Activated gamma-delta T cell treated with Interleukin-2 at 50 U/mL for 16 hours (primary cell): ENCODE measurements around the gene ARID1B.

Experiments
- DNase-seq: peaks from one replicate; pipeline ENCODE4 v3.0.0-alpha.2; 2020

ARID1B gene

GRCh38 chr6:157203312-157203744 lies 426.1 kb downstream of the ARID1B start:
- no peak for DNase-seq

GRCh38 chr6:157203764-157204163 lies 426.6 kb downstream of the ARID1B start:
- no peak for DNase-seq

GRCh38 chr6:157205473-157206358 lies 428.5 kb downstream of the ARID1B start:
- no peak for DNase-seq

DNA sequence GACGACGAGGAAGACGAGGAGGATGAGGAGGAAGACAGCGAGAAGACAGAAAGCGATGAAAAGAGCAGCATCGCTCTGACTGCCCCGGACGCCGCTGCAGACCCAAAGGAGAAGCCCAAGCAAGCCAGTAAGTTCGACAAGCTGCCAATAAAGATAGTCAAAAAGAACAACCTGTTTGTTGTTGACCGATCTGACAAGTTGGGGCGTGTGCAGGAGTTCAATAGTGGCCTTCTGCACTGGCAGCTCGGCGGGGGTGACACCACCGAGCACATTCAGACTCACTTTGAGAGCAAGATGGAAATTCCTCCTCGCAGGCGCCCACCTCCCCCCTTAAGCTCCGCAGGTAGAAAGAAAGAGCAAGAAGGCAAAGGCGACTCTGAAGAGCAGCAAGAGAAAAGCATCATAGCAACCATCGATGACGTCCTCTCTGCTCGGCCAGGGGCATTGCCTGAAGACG lies 429.2 kb downstream of the ARID1B start:
- DNase-seq = no peak

DNA sequence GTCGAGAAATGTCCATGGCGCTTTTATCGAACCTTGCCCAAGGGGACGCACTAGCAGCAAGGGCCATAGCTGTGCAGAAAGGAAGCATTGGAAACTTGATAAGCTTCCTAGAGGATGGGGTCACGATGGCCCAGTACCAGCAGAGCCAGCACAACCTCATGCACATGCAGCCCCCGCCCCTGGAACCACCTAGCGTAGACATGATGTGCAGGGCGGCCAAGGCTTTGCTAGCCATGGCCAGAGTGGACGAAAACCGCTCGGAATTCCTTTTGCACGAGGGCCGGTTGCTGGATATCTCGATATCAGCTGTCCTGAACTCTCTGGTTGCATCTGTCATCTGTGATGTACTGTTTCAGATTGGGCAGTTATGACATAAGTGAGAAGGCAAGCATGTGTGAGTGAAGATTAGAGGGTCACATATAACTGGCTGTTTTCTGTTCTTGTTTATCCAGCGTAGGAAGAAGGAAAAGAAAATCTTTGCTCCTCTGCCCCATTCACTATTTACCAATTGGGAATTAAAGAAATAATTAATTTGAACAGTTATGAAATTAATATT lies 430.4 kb downstream of the ARID1B start:
- DNase-seq = no peak

DNA sequence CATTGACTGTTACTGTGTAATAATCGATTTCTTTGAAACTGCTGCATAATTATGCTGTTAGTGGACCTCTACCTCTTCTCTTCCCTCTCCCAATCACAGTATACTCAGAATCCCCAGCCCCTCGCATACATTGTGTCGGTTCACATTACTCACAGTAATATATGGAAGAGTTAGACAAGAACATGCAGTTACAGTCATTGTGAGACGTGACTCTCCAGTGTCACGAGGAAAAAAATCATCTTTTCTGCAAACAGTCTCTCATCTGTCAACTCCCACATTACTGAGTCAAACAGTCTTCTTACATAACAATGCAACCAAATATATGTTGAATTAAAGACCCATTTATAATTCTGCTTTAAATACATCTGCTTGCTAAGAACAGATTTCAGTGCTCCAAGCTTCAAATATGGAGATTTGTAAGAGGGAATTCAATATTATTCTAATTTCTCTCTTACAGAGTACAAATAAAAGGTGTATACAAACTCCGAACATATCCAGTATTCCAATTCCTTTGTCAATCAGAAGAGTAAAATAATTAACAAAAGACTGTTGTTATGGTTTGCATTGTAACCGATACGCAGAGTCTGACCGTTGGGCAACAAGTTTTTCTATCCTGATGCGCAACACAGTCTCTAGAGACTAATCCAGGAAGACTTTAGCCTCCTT lies 432.8 kb downstream of the ARID1B start:
- no peak for DNase-seq

- no peak for DNase-seq
These were observed 433.8 kb downstream of the ARID1B start for GRCh38 chr6:157210954-157211353.

GRCh38 chr6:157211603-157212455 lies 434.7 kb downstream of the ARID1B start:
- no peak for DNase-seq

- DNase-seq = no peak
These were observed 436.2 kb downstream of the ARID1B start for GRCh38 chr6:157213426-157213825.

DNA sequence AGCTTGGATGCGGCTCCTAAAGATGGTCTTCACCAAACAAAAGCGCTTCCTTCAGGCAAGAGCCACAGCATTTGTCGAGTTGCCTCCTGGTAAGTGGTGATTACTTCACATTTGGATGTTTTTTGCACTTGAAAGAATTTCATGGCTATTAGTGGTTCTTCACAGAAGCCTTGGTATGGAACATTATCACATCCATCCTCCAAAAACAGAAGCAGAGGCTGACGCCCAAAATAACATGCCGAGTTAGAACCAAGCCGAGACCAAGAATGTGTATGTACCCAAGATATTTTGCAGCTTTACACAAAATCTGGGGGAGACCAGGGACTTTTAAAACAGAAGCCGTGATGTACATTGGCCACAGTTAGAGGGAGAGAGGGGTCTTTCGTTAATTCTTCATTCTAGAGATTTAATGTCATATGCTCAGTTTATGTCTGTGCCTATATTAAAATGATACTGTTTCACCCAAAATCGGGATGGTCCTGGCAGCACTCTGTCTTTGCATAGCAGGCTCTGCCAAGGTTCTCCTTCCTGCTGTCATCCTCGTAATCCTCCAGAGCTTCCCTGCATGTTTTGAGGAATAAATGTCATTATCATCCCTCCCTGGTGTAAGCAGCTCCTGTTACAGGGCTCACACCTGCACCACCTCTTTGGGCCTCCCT lies 436.9 kb downstream of the ARID1B start:
- DNase-seq = no peak

DNA sequence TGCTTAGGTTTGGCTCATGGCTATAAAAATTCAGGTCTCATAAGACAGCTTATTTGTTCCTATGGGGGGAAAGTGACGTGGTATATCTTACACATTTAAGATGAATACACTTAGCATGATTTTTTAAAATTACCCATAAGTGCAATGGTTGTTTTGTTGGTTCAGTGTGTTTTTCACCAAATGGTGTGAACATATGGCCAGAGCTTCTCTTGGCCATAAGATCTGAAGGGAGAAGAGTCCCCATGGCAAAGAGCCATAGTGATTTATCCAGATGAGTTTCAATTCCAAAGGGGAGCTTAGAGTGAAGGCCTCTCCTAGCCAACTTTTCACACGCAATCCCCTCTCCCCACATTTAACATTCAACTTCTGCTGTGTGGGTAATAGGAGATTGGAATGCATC lies 438.5 kb downstream of the ARID1B start:
- no peak for DNase-seq

GRCh38 chr6:157216570-157216969 lies 439.4 kb downstream of the ARID1B start:
- DNase-seq = no peak

DNA sequence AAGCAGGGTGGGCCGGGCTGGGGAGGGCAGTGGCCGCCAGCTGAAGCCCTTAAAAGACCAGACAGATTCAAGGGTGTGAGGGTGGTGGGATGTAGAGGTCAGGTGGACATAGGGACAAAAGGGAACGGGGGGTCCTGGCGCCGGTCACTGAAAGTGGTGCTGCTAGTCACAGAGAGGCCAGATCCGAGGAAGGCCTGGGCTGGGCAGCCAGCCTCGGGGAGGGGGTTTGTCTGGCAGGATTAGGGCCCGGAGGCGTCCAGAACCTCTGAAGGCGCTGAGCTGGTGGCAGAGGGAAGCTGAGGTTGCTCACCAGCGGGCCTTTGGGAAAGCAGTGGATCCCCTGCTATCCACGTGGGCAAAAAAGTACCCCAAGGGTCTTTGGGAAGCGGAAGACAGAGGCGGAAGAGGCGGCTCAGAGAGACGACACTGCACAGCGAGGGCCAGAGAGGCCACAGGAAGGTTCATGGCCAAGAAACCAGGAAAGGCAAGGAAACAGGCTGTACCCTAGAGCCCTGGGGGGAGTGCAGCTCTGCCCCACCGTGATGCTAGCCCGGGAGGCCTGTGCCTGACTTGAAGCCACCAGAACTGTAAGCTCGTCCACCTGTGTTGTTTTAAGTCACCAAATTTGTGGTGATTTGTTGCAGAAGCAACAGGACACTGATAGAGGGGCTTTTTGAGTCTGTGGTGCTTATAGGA lies 440.2 kb downstream of the ARID1B start:
- DNase-seq = no peak

GRCh38 chr6:157217894-157218370 lies 440.8 kb downstream of the ARID1B start:
- DNase-seq = no peak

DNA sequence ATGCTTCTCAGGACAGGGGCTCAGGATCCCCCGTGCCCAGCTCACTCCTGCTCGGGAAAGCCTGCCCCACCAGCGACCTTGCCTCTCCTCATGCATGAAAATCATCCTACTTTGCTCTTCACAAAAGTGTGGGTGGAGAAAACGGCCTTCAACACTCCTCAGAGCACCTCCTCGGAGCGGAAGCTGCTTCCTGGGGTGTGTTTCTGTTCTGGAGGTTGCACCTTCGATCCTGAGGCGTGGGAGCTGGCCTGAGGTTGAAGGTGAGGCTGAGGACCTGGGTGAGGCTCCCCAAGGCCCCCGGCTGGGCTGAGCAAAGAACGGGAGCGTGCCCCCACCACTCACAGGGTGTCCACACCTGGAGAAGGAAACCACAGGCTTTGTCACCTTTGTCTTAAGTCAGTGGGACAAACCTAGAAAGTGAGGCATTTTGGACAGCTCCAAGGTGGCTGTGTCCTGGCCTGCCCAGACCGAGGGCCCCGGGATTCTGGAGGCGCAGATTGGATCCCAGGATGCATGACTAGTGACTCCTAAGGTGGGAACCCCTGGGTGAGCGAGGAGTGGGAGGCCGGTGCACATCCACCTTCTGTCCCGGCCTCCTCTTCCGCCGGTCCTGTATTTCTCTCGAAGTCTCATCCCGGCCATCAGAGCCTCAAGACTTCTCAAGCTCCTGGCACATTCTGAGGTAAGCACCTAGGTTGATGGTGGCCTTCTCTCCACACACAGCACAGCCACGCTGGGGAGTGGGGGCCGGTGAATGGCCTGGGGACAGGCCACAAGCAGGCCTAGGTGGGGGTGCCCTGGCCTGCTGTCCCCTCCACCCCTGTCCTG lies 441.4 kb downstream of the ARID1B start:
- DNase-seq = no peak

DNA sequence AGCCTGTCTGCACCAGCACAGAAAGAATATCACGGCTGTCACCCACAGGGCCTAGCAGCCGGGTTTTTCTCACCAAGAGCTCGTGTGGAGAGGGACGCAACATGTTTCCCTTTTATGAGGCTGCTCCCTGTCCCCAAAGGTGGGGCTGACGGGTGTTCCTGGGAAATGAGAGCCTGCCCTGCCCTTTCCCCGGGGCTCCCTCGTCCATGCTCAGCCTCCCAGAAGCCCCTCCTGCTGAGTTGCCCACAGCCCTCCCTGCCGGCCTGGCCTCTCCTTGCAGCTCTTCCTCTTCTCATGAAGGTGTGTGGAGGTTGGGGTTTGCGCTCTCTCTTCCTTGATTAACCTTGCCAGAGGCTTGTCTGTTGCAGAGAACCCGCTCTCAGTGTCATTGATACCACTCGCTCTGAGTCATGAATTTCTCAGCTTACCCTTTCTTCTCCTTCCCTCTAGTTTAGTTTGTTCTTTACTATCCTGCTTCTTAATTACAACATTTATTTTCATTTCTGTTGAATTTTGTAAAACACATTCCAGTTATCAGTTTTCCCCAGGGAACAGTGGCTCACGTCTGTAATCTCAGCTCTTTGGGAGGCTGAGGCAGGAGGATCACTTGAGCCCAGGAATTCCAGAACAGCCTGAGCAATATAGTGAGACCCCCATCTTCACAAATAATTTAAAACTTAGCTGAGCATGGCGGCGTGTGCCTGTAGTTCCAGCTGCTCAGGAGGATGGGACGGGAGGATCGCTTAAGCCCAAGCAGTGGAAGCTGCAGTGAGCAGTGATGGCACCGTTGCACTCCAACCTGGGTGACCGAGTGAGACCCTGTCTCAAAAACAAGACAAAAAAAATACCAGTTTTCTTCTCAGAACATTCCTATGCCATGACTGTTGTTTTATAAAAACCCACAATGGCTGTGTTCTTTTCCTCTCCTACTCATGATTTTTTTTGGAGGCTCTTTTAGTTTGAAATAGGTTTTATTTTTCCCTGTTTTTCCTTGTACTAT lies 442.3 kb downstream of the ARID1B start:
- no peak for DNase-seq

DNA sequence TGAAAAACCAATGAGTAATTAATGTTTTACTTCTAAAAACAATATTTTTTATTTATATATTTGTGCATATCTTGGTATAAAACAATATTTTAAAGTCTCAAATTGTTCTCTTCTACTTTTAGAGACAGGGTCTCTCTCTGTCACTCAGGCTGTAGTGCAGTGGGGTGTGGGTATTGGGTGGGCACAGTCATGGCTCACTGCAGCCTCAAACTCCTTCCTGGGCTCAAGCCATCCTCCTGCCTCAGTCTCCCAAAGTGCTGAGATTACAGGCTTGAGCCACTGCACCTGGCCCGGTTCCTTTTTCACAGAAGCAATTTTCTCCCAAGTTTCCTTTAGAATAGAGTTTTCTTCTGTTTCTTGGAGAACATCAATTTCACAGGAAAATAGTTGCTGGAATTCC lies 443.3 kb downstream of the ARID1B start:
- DNase-seq = no peak

GRCh38 chr6:157221049-157221816 lies 444.1 kb downstream of the ARID1B start:
- peak; percentile 78 for DNase-seq

DNA sequence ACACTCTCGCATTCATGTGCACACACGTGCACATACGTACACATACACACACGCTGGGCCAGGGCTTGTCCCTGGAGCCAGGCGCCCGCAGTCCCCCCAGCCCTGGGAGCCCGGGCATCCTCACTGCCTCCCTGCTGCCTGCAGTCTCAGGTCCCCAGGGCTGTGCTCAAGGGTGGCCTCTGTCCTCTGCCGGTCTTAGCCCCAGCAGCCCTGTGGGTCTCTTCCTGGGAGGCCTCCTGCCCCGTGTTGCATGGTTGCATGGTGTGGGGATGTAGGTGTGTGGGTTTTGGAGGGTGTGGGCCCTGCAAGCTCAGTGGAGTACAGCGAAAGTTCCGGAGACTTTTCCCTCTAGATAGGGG lies 444.6 kb downstream of the ARID1B start:
- no peak for DNase-seq
